Neural progenitor cell (in vitro differentiated cells): ENCODE results near the gene CDK5RAP2.

Experiments
- EZH2 ChIP-seq: fragments of 200-600 bp; sonication (generic); IDR thresholded peaks from 2 replicates; pipeline ENCODE4 v1.6.1; 2017; ENCODE audit warnings: antibody characterized with exemption, mild to moderate bottlenecking, moderate library complexity
- EZH2phosphoT487 ChIP-seq: fragments of 200-600 bp; sonication (generic); IDR thresholded peaks from 2 replicates; pipeline ENCODE4 v1.6.1; 2017; ENCODE audit warnings: antibody characterized with exemption
- TF ChIP-seq, protein P1 (sequence below): fragments of 200-600 bp; sonication (generic); IDR thresholded peaks from 2 replicates; pipeline ENCODE4 v1.5.1; 2017; ENCODE audit warnings: antibody characterized with exemption, mild to moderate bottlenecking

DNA sequence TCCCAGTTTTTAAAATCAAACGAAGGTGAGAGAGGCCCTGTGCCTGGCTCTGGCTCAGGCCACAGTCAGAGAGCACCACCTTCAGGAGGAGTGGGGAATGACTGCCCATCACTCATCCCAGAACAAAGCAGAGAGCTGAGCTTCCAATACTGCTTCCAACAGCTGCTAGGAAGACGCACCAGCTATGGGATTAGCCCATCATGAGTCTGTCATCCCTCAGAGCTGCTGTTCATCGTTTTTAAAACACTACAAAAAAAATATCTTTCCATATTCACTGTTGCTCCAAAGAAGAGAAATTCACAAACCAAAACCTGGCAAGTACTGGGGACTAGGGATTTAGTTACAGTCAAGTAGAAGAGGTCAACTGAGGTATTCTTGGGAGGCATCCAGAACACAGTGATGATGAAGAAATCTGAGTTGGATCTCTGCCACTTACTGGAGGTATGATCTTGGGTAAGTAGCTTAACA is 102.4 kb downstream of the CDK5RAP2 start:
- TF ChIP-seq, protein P1, sequence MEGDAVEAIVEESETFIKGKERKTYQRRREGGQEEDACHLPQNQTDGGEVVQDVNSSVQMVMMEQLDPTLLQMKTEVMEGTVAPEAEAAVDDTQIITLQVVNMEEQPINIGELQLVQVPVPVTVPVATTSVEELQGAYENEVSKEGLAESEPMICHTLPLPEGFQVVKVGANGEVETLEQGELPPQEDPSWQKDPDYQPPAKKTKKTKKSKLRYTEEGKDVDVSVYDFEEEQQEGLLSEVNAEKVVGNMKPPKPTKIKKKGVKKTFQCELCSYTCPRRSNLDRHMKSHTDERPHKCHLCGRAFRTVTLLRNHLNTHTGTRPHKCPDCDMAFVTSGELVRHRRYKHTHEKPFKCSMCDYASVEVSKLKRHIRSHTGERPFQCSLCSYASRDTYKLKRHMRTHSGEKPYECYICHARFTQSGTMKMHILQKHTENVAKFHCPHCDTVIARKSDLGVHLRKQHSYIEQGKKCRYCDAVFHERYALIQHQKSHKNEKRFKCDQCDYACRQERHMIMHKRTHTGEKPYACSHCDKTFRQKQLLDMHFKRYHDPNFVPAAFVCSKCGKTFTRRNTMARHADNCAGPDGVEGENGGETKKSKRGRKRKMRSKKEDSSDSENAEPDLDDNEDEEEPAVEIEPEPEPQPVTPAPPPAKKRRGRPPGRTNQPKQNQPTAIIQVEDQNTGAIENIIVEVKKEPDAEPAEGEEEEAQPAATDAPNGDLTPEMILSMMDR = peak; percentile 82
- TF ChIP-seq EZH2 = no peak
- TF ChIP-seq EZH2phosphoT487 = no peak
